HepG2 (cell line): ENCODE data around the gene PTH2.

ENCODE experiments used
- ARID3A ChIP-seq: IDR thresholded peaks from 2 replicates; pipeline ENCODE4 v1.6.1; 2012; ENCODE audit warnings: low read depth, low read length, improper control_type of control experiment
- BCL3 ChIP-seq: sonication (generic); formaldehyde crosslinking; IDR thresholded peaks from 2 replicates; pipeline ENCODE4 v1.5.1; 2020; ENCODE audit warnings: mild to moderate bottlenecking, missing genetic modification reagents, moderate library complexity
- E2F1 ChIP-seq: sonication (generic); formaldehyde crosslinking; IDR thresholded peaks from 2 replicates; pipeline ENCODE4 v1.5.0; 2020; ENCODE audit warnings: missing genetic modification reagents
- ESRRA ChIP-seq: sonication (generic); formaldehyde crosslinking; IDR thresholded peaks from 2 replicates; pipeline ENCODE4 v1.5.1; 2020; ENCODE audit warnings: mild to moderate bottlenecking, low read depth, missing genetic modification reagents
- NR2F6 ChIP-seq, 2 experiments: IDR thresholded peaks; 2 replicates each; pipeline ENCODE4 v1.6.1; 2016; ENCODE audit warnings: antibody characterized with exemption in 1 of 2, mild to moderate bottlenecking in 1 of 2
- SIN3A ChIP-seq: IDR thresholded peaks from 2 replicates; pipeline ENCODE4 v1.6.1; 2011; ENCODE audit warnings: low read depth, mild to moderate bottlenecking, control low read depth, low read length, borderline replicate concordance
- THRA ChIP-seq: sonication (generic); formaldehyde crosslinking; IDR thresholded peaks from 2 replicates; pipeline ENCODE4 v1.4.0; 2020; ENCODE audit warnings: missing genetic modification reagents, borderline replicate concordance
- YY1 ChIP-seq: IDR thresholded peaks from 2 replicates; pipeline ENCODE4 v1.6.1; 2011; ENCODE audit warnings: low read length, low read depth, moderate library complexity, mild to moderate bottlenecking; ENCODE audit not compliant: insufficient read depth, insufficient replicate concordance
- ZFP62 ChIP-seq: sonication (generic); formaldehyde crosslinking; IDR thresholded peaks from 2 replicates; pipeline ENCODE4 v1.4.0; 2020; ENCODE audit warnings: missing genetic modification reagents
- ZMAT3 ChIP-seq: sonication (generic); formaldehyde crosslinking; conservative IDR thresholded peaks from 2 replicates; pipeline ENCODE4 v1.7.0; 2021; ENCODE audit warnings: missing genetic modification reagents
- ZNF292 ChIP-seq: sonication (generic); formaldehyde crosslinking; IDR thresholded peaks from 2 replicates; pipeline ENCODE4 v1.8.1; 2022; ENCODE audit warnings: mild to moderate bottlenecking, low read depth, missing genetic modification reagents, borderline replicate concordance
- ZSCAN30 ChIP-seq: sonication (generic); formaldehyde crosslinking; IDR thresholded peaks from 2 replicates; pipeline ENCODE4 v1.5.0; 2020; ENCODE audit warnings: mild to moderate bottlenecking, missing genetic modification reagents

GRCh38 chr19:49417088-49417487 is 6.2 kb downstream of the PTH2 start:
- no peak for TF ChIP-seq ZMAT3
- TF ChIP-seq E2F1 (CRISPR knock-in tag): no peak
- TF ChIP-seq ESRRA: no peak
- no peak for TF ChIP-seq BCL3
- no peak for TF ChIP-seq NR2F6 (IDR thresholded peaks at IDR 0.05)
- TF ChIP-seq NR2F6 (CRISPR knock-in tag; IDR thresholded peaks at IDR 0.05): no peak
- no peak for TF ChIP-seq ZSCAN30
- no peak for TF ChIP-seq ZFP62 (CRISPR knock-in tag)
- TF ChIP-seq ARID3A: no peak
- TF ChIP-seq SIN3A: no peak
- no peak for TF ChIP-seq ZNF292 (CRISPR knock-in tag)
- TF ChIP-seq YY1: no peak
- no peak for TF ChIP-seq THRA (CRISPR knock-in tag)
